GM18507 (cell line): Measurements from ENCODE around the gene ADAMTS13.
"Not testable (repeated sequence)": the region's sequence is repeated elsewhere in the genome, so short reads cannot be mapped to it uniquely, and the experiment has no call there.

Source experiments
- DNase-seq: peaks from one replicate; pipeline ENCODE4 v3.0.0; 2011; ENCODE audit warnings: low read depth; ENCODE audit not compliant: insufficient read length; ENCODE audit errors: extremely low spot score
- FAIRE-seq: peaks from 2 replicates; lab custom pipeline; 2011; peaks lifted over from hg19 to GRCh38; lab: Jason Lieb, UNC

Gene ADAMTS13

DNA sequence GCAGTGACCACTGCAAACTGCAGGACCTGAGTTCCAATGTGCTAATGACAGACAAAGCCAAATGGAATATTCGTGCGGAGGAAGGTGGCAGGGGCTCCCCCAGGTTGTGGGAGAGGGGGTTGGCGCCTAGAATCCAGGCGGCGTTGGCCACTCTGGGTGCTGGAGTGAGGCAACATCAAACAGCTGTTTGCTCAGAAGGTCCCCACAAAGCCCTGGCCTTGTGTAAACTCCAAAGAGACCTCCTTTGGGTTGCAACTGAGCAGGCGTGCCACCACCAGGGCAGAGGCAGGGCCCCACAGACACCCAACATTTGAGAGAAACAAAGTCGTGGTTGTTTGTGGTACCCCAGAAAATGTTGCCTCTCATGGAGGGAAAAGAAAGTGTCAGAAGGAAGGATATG is 31.5 kb upstream of the ADAMTS13 start:
- DNase-seq (no peak), FAIRE-seq (no peak)

DNA sequence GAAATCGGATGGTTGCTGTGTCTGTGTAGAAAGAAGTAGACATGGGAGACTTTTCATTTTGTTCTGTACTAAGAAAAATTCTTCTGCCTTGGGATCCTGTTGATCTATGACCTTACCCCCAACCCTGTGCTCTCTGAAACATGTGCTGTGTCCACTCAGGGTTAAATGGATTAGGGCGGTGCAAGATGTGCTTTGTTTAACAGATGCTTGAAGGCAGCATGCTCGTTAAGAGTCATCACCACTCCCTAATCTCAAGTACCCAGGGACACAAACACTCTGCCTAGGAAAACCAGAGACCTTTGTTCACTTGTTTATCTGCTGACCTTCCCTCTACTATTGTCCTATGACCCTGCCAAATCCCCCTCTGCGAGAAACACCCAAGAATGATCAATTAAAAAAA is 30.7 kb upstream of the ADAMTS13 start:
- FAIRE-seq, DNase-seq: not testable (repeated sequence)

DNA sequence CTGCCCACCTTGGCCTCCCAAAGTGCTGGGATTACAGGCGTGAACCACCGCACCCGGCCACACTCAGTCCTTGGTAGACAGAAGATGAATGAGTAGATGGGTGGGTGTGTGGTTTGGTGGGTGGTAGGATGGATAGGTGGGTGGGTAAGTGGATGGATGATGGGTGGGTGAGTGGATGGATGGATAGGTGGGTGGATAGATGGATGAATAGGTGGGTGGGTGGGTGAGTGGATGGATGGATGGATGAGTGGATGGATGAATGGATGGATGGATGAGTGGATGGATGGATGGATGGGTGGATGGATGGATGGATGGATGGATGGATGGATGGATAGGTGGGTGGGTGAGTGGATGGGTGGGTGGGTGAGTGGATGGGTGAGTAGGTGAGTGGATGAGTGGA is 29.9 kb upstream of the ADAMTS13 start:
- not testable (repeated sequence) for DNase-seq, FAIRE-seq

DNA sequence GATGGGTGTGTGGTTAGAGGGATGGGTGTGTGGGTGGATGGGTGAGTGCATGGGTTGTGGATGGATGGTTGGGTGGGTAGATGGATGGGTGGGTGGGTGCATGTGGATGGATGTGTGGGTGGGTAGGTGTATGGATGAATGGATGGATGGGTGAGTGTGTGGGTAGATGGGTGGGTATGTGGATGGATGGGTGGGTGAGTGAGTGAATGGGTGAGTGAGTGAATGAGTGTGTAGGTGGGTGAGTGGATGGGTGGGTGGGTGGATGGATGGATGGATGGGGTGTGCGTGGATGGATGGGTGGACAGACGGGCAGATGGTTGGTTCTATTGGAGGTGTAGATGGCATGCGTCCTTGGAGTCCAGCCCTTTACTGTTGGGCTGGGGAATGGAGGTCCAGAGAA is 28.8 kb upstream of the ADAMTS13 start:
- FAIRE-seq = no peak
- DNase-seq = no peak

DNA sequence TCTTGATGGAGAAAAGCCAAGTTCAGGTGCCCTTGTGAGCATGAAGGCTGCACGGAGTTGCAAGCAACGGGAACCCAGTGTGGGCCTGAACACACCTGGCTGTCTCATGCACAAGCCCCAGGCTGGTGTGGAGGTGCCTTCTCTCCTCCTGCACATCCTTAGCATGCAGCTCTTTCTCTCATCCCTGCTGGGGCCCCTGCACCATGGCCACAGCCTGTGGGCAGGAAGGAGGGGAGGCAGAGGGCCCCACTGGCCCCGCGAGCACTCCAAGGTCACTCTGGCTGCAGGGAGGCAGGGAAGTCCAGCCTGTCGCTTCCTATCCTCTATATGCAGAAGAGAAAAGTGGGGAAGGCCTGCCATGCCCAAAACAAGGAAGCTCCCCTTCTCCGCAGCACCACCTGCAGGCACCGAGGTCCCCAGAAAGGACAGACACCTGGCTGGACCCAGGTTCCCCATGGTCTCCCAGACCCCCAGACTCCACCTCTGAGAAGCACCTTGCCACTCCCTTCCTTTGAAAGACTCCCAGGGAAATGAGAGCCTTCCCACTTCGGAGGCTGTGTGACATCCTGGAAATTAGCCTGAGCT is 27.4 kb upstream of the ADAMTS13 start:
- no peak for DNase-seq
- FAIRE-seq = no peak

DNA sequence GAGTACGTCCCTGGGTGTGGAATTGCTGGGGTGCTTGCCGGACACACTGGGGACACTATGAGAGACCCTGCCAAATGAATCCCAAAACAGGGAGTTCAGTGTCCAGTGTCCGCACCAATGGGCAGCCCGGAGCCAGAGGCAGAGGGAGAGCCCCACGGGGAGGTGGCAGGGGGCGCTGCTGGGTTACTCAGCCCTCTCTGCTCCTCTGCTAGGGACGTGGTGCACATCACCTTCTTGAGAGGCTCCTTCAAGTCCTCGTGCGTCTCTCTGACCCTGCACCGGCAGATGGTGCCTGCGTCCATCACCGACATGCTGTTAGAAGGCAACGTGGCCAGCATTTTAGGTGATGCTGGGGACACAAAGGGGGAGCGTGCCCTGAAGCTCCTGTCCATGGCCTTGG is 25.2 kb upstream of the ADAMTS13 start:
- DNase-seq (no peak), FAIRE-seq (no peak)

DNA sequence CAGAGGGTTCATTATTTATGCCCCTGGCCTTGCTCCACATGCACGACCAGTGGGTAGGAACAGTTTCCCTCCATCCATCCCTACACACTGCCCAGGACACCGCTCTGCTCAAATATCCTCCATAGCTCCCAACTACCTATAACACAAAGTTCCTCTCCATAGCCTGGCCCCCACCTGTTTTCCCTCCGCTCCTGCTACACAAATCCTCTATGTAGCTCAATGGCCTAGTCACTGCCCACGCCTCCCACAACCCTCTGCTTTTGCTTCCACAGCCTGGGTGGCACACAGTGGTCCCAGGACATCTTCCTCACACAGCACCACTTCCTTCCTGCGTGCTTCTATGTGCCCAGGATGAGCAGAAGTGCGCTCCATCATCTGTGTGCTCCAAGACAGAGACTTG is 24.8 kb upstream of the ADAMTS13 start:
- DNase-seq (no peak), FAIRE-seq (no peak)

DNA sequence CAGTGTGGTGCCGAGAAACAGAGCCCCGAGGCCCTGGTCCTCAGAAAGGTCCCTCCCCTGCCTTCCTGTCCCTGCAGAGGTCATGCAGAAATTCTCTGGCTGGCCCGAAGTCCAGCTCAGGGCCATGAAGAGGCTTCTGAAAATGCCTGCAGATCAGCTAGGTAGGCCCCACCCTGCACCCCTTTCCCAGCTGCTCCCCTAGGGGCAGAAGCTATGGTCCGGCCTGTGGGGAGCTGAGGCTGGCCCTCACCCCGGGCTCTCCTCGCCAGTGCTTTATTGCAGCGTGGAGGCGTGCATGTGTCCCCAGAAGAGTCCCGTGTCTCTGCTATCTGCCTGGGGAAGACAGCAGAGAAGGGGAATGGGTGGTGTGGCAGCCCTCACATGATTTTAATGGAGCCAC is 24.3 kb upstream of the ADAMTS13 start:
- no peak for DNase-seq
- FAIRE-seq = no peak

DNA sequence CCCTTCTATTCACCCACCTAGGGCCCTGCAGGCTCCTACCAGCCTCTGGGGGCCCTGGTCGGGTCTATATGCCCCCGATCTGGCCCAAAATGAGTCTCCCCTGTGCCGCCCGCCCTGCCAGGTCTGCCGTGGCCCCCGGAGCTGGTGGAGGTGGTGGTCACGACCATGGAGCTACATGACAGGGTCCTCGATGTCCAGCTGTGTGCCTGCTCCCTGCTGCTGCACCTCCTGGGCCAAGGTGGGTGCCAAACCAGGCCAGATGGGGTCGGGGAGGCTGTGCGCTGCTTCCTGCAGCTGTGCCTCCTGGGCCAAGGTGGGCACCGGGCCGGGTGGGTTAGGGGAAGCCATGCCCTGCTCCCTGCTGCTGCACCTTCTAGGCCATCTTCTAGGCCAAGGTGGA is 21.9 kb upstream of the ADAMTS13 start:
- DNase-seq (no peak), FAIRE-seq (no peak)

DNA sequence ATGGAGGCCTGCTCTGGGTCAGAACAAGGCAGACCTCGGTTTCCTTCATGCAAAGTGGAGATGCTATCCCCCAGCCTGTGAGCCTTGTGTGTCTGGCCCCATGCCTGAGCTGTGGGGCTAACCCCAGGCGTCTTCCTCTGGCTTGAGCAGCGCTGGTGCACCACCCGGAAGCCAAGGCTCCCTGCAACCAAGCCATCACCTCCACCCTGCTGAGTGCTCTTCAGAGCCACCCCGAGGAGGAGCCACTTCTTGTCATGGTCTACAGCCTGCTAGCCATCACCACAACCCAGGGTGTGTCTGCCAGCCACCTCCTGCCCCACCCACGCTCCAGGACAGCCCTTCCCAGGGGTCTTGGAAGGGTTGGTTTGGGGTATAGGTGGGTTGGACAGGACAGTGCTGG is 20.6 kb upstream of the ADAMTS13 start:
- FAIRE-seq = no peak
- DNase-seq = no peak

DNA sequence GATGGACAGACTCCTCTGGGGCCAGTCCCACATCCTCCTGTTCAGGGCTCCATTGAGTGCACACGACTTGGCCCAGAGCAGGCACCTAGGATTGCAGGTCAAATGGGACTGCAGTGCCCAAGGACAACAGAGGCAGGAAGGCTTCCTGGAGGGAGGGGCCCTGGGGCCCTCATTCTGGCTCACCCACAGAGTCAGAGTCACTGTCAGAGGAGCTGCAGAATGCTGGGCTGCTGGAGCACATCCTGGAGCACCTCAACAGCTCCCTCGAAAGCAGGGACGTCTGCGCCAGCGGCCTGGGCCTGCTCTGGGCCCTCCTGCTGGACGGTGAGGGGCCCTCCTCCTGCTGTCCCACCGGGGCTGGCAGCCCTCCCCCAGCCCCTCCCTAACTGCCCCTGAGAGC is 19.5 kb upstream of the ADAMTS13 start:
- FAIRE-seq = no peak
- DNase-seq = no peak

DNA sequence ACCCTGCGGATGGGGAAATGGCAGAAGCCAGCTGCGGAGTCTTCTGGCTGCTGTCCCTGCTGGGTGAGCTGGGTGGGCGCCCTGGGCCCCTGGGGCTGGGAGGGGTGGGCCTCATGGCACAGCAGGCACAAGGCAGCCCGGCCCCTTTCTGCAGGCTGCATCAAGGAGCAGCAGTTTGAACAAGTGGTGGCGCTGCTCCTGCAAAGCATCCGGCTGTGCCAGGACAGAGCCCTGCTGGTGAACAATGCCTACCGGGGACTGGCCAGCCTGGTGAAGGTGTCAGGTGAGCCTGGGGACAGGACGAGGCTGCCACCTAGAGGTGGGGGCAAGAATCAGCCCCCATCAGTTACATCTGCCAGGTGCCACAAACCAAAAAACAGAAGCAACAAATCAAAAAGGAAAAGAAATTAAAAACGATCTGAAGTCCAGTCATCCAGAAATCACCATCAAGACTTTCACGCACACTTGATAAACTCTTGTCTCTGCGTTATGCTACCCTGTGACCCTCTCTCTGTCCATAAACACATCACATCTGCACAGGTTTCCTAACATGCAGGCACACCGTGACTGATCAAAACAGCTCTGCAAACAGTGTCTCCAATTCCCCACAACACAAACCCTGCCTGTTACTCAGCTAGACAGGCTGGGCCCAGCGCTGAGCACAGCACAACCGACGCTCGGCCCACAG is 18.3 kb upstream of the ADAMTS13 start:
- DNase-seq (no peak), FAIRE-seq (no peak)

DNA sequence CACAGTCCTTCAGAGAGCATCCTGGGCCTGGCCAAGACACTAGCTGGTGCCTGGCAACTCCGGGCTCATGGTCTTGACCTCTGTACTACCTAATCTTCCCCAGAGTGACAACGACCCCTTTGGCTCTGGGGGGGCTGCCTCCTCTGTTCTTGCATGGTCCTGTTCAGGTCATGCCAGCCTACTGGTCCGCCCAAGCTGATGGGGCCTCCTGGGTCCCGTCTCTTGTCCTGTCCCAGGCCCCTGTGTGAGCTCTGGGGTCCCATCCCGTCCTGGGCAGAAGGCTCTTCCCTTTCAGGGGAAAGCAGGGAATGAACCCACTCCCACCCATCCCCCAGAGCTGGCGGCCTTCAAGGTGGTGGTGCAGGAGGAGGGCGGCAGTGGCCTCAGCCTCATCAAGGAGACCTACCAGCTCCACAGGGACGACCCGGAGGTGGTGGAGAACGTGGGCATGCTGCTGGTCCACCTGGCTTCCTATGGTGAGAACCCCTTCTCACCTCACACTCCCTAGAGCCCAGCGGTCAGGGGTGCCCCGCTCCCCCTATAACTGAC is 17.6 kb upstream of the ADAMTS13 start:
- no peak for DNase-seq
- FAIRE-seq = no peak

DNA sequence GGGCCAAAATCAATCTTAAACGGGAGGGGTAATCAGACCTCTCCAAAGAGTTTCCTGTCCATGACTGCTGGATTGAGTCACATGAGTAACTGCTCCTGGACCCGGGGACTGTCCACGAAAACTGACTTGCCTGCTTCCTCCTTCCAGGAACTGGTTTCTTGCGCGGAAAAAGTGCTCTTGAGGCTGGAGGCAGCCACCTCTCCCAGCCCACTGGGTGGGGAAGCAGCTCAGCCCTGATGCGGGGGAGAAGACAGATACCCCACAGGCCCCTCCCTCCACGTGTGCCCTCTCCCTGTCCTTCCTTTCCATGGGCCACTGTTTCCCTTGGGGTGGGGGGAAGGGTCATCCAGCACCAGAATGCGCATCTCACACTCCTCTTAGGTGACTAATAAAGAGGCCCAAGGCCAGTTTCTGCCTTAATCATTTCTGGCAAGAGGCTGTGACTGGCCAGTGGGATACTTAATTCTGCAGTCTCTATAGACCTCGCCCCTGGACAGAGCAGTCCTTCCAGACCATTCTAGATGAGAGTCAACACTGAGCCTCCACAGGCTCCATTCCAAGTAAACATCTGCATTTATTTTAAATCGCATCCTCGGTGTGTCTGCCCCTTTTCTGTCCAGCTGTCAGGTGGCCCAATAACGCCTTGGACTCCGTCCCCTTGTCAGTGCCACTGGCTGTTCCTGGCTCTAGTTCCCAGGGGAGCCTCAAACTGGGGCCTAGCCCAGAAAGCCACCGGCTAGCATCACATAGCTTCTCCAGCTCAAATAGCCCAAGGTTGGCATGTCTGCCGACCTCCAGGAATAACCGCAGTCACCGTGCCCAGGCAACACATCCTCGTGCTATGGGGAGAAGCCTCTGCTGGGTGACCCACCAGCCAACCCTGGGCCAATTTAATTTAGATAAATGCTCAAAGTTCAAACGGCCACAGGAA is 16.4 kb upstream of the ADAMTS13 start:
- no peak for DNase-seq
- FAIRE-seq = no peak

DNA sequence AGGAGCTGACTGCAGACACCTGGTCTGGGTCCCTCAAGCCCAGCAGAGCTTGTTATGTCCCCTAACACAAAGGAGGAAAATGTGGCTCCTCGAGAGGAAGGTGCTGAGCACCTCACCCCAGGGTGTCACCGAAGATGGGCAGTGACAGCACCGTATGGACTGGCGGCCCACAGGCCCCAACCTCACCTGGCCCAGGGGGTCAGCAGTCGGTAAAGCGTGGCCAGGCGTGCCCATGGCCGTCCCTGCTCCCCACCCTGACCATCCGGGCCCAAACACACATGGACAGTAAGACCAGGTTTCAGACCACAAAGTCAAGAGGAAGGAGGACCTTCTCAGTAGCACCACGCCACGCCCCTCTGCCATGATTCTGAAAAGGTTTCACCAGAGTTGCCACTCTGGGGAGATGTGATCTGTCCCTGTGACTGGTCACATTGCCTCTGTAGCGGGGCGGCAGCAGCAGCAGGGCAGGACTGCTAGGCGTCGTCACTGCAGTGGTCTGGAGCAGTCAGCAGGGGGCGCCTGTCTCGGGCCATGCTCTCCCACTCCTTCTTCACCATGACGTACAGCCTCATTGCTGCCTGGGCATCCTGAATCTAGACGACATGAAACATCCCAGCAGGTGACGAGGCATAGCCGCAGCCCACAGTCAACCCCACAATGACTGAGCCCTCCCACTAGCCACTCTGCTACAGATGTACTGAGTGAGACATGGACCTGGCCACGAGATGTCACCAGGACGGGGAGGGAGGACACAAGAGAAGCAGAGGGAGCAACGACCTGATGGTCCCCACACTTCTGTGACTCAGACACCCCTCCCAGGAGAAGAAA is 15.5 kb upstream of the ADAMTS13 start:
- FAIRE-seq (peak; percentile 89), DNase-seq (peak; percentile 47)

DNA sequence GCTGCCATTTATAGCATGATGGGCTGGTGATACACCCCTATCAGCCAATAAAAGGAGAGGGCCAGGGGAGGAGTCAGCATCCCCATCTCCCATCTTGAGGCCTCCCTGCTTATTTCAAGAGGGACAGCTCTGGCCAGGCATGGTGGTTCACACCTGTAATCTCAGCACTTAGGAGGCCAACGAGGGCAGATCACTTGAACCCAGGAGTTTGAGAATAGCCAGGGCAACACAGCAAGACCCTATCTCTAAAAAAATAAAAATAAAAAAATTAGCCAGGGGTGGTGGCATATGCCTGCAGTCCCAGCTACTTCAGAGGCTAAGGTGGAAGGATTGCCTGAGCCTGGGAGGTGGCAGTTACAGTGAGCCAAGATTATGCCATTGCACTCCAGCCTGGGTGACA is 14.1 kb upstream of the ADAMTS13 start:
- no peak for DNase-seq
- no peak for FAIRE-seq

DNA sequence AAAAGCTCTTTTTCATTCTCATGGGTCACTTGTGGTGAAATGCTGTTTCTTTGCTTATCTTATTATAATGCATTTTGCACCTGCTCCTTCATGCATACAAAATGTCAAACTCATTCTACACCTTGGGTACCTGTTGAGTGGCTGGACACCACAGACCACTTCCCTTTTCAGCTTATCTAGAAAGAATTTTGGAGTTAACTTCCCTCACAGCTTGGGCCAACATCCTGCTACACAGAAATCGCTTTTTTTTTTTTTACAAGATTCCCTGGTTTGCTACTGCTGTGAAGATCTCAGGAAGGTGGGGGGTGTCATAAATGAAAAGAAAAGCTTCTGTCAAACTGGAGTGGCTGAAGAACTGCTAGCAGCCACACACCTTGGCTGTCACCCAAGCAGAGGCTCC is 7.0 kb upstream of the ADAMTS13 start:
- no peak for FAIRE-seq
- DNase-seq = no peak

DNA sequence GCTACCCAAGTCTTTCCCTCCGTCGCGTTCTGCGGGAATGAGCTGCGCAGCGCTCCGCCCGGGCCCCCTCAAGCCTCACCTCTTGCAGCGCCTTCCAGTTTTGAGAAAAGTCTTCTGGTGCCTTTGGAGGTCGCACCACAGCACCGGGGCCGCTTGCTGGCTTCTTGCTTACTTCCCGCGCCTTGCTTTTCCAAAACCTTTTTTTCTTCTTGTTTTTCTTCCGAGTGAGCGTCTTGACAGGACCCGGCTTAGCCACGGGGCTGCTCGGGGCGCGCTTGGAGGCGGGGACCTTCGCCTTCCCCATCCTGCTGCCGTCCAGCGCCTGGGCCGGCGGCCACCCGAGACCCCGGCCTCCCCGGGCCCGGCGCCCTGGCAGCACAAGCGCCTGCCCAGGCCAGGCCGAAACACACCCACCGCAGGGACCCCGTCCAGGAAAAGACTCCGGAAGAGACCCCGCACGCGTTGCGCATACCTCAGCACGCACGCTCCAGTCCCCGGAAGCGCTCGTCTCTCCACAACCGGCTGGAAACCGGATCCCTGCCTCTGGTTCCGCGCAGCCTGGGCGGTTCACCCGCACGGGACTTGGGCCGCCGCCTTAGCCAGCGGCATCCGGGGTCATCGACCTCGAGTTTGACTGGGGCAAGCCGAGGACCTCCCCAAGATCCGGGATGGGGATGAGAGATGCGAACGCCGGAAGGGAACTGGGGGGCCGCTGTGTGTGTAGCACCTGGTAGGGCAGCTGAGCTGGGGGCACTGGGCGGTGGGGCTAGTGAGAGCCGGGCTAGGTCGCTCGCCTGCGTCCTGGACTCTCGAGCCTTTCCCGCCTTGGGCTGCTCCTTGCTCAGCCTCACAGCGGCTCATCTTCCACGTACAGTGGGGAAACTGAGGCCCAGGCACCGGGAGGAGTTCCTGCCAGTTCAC is 4.4 kb upstream of the ADAMTS13 start, which contains the start of gene REXO4:
Gene REXO4 (minus strand): TSS at position 470 of the 921 bp plus-strand sequence. CDS start 166 bp downstream, at position 304.
- DNase-seq = peak; percentile 67
- FAIRE-seq = peak; percentile 83
